NCI-H345 treated with DMSO at 0.1 percent for 48 hours (cell line): ENCODE measurements around the gene SLC29A3.

Source experiments
- DNase-seq: peaks from one replicate; lab custom pipeline; 2025; ENCODE audit not compliant: unreplicated experiment; lab: John Stamatoyannopoulos, UW

SLC29A3 gene

GRCh38 chr10:71409516-71410104, 90.6 kb downstream of the SLC29A3 start:
- DNase-seq, result no peak
